HG02938 (cell line): ENCODE results near the gene SFMBT2.
"Not testable (repeated sequence)": the region's sequence is repeated elsewhere in the genome, so short reads cannot be mapped to it uniquely, and the experiment has no call there.

Source experiments
- ATAC-seq: cut with Tn5 transposase; IDR thresholded peaks from one replicate; pipeline ENCODE4 v1.9.1; 2021; ENCODE audit warnings: mild to moderate bottlenecking, moderate library complexity; ENCODE audit not compliant: unreplicated experiment

SFMBT2 gene

DNA sequence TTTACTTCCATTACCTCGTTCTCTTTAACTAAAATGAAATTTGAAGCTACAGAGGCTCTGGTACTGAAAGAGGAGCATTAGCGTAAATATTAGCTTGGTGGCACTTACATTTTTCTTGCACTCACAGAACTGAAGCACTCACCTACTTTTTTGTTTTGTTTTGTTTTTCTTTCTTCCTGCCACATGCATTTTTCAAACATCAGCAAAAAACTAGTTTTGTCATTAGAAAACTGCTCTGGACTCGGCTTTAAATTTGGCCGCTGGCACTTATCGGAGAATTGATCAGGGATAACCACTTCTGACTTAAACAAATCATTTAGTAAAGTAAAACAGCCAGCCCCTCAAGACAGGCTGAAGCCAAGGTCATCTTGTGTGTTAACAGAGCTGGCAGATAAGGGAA lies 216.3 kb downstream of the SFMBT2 start:
- ATAC-seq, result no peak

GRCh38 chr10:7193369-7193768 lies 217.5 kb downstream of the SFMBT2 start:
- no peak for ATAC-seq

GRCh38 chr10:7192831-7193361 lies 217.9 kb downstream of the SFMBT2 start:
- ATAC-seq, result no peak

GRCh38 chr10:7192061-7192460 lies 218.8 kb downstream of the SFMBT2 start:
- no peak for ATAC-seq

DNA sequence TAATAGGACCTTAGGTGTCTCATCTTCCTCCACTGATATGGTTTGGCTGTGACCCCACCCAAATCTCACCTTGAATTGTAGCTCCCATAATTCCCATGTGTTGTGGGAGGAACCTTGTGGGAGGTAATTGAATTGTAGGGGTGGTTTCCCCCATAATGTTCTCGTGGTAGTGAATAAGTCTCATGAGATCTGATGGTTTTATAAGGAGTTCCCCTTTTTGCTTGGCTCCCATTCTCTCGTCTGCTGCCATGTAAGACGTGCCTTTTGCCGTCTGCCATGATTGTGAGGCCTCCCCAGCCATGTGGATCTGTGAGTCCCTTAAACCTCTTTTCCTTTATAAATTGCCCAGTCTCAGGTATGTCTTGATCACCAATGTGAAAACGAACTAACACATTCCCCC lies 220.1 kb downstream of the SFMBT2 start:
- ATAC-seq, result not testable (repeated sequence)

- ATAC-seq, result no peak
Measured at GRCh38 chr10:7189909-7190308, 220.9 kb downstream of the SFMBT2 start.

GRCh38 chr10:7188456-7189050 lies 222.3 kb downstream of the SFMBT2 start:
- ATAC-seq, result no peak

DNA sequence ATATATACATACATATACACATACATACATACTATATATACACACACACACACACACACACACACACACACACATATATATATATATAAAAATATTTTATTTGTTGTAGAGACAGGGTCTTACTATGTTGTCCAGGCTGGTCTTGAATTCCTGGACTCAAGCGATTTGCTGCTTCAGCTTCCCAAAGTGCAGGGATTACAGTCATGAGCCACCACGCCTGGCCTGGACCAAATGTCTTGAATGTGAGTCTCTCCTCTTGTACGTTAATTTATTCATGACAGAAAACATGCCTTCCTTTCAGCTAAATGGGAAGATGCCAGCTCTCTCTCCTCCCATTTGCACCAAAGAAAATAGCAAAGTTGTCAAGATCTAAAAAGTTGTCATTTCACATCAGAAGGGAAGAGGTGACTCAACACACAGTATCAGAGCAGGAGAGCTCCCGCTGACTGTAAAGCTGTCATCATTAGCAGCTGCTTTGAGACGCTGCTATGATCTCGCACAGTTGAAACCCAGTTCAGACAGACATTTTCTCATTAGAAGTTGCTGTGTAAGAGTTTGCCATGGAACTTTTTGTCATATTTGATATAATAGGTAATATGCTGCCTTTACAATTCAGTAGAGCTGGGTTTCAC lies 224.3 kb downstream of the SFMBT2 start:
- ATAC-seq, result no peak

GRCh38 chr10:7185367-7185690 lies 225.5 kb downstream of the SFMBT2 start:
- no peak for ATAC-seq

GRCh38 chr10:7184660-7185366 lies 226.0 kb downstream of the SFMBT2 start:
- ATAC-seq, result peak; percentile 59

DNA sequence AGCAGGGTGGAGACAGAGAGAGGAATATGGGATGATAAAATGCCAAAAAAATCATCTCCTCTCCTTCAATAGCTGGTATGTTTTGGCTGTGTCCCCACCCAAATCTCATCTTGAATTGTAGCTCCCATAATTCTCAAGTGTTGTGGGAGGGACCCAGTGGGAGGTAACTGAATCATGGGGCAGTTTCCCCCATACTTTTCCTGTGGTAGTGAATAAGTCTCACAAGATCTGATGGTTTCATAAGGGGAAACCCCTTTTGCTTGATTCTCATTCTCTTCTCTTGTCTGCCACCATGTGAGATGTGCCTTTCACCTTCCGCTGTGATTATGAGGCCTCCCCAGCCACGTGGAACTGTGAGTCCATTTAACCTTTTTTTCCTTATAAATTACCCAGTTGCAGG lies 226.7 kb downstream of the SFMBT2 start:
- not testable (repeated sequence) for ATAC-seq

- ATAC-seq, result not testable (repeated sequence)
Measured at GRCh38 chr10:7182327-7182726, 228.5 kb downstream of the SFMBT2 start.

DNA sequence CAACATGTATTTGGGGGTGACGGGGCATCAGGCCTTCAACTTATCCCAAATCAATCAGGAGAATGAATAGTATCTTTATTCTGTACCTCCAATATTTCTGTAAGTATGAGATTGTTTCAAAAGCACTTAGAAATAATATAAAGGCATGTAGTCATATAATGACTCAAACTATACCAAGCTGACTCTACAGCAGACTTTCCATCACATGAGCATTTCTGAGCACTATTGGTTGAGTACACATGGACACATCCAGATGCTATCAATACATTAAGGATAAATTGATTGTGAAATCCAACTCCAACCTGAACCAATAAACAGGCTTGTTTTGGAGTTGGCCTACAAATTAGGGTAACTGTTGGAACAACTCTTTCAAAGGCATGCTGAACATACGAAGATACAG lies 229.4 kb downstream of the SFMBT2 start:
- no peak for ATAC-seq

DNA sequence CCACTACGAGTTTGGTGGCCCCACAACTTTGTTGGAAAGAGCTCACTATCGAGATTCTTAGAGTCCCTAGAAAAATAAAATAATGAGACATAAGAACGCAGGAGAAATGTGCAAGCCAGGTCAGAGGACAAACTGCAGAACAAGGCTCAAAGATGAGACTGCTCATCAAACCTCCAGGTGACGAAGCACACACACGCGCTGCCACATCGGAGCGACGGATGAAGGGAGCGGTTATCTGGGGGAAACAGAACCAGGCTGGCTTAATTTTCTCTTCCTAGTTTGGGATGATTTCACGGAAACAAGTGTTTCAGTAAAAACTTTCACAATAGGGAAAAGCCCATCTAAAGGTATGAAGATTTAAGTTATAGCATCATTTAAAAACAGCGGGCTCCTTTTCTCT lies 231.3 kb downstream of the SFMBT2 start:
- no peak for ATAC-seq

DNA sequence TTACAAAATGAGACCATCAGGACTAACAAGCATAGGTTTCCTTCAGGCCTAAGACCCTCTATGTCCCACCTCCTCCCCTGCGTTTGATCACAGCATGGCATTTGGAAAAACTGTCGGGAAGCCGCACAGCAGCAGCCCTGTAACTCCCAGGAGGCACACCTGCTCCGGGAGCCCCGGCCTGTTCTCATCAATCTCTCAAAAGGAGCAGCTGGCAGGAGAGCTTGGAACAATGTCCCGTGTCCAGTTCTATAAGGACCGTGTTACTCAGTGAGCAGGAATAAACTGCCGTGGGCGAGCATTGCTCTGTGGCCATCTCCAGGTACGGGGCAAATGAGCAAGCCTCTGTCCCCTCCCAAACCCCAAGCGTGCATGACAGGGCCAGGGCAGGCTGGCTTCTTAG lies 236.9 kb downstream of the SFMBT2 start:
- ATAC-seq, result no peak

GRCh38 chr10:7171825-7172224 lies 239.0 kb downstream of the SFMBT2 start:
- ATAC-seq, result no peak

- no peak for ATAC-seq
Measured at GRCh38 chr10:7170626-7171322, 240.1 kb downstream of the SFMBT2 start.

GRCh38 chr10:7168414-7168813 lies 242.4 kb downstream of the SFMBT2 start:
- no peak for ATAC-seq

DNA sequence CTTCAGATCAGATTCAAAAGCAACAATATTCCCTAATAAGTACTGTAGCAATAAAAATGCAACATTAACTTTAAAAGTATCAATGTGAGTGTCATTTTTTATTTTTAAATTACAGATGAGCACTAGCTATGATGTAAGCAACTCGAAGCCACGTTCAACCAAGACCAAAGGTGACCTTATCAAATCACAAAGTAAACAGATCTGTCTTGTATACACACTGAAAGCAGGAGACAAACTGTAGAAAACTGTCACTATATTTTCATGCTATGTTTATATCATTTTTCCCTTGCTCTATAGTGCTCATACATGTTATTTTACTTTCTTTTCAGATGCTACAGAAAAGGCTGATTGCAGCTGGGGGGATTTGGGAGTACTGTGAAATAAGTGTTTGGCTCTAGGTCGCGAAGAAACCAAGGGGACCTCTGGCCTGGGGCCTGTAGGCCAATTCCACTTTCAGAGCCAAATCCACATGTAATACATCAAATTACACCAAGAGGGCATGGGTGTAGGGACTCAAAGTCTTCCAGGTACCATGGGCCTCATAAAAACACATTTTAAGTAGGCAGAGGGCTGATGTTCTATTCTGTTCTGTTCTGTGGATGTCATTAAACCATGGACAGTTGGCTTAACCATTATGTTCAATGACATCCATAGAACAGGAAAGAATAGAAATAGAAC lies 245.2 kb downstream of the SFMBT2 start:
- ATAC-seq, result no peak

DNA sequence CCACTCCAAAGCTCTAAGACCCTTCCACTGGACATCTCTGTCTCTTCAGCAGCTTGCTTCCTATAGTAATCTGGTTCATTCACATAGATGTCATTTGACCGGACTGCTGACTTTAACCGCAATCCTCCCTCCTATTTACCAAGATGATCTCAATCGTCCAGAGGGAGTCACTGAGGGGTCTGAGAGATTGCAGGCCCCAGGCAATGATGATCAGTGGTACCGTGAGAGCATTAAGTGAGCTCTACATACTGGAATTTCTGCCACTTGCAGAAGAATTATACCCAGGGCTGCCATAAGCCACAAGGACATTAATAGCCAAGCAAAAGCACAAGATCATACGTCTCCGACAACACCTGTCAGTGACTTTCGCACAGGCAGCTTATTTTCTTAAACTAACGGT lies 245.9 kb downstream of the SFMBT2 start:
- no peak for ATAC-seq

DNA sequence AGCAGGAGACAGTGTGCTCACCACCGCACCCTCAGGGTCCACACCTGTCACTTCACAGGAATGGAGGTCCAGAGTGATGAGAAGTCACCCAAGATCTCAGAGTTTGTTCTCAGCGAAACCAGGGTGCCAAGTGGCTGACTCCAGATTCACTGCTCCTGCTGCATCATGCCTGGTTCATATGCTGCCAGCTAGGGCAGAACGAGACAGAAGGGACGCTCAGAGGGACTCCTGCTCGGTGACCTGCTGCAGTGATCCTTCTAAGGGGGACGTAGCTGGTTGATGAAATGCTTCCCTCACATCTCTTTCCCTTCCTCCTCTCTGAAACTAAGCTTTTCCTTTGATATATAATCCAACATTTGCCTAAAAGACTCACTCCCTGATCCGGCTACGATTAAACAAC lies 248.5 kb downstream of the SFMBT2 start:
- ATAC-seq, result no peak
